WERI-Rb-1 (cell line): ENCODE results near the gene HIPK4.

Experiments
- DNase-seq: peaks from one replicate; pipeline ENCODE4 v3.0.0-alpha.2; 2020
- H3K27ac ChIP-seq: fragments of 250-450 bp; sonication (Bioruptor Pico); 2 replicates; pipeline ENCODE4 v1.5.1; 2020; ENCODE audit warnings: mild to moderate bottlenecking, moderate library complexity
- H3K27me3 ChIP-seq: fragments of 250-450 bp; sonication (Bioruptor Pico); 2 replicates; pipeline ENCODE4 v1.5.1; 2021; ENCODE audit warnings: mild to moderate bottlenecking, low read depth, moderate library complexity; ENCODE audit not compliant: insufficient read depth, severe bottlenecking
- H3K36me3 ChIP-seq: fragments of 250-450 bp; sonication (Bioruptor Pico); 2 replicates; pipeline ENCODE4 v1.5.1; 2020; ENCODE audit warnings: mild to moderate bottlenecking, moderate library complexity
- H3K4me3 ChIP-seq: 2 replicates; pipeline ENCODE4 v1.5.1; 2011; ENCODE audit warnings: low read depth, mild to moderate bottlenecking, control low read depth, low read length
- H3K9me3 ChIP-seq: fragments of 250-450 bp; sonication (Bioruptor Pico); 2 replicates; pipeline ENCODE4 v1.5.1; 2021; ENCODE audit warnings: mild to moderate bottlenecking, moderate library complexity; ENCODE audit not compliant: severe bottlenecking
- CTCF ChIP-seq: IDR thresholded peaks from 2 replicates; pipeline ENCODE4 v1.5.1; 2011; ENCODE audit warnings: low read depth, mild to moderate bottlenecking, control low read depth, inconsistent platforms, low read length

The HIPK4 gene

GRCh38 chr19:40395956-40396355 lies 6.0 kb upstream of the HIPK4 start:
- H3K27ac ChIP-seq: no peak overlapping the region
- no peaks in the 10 kb centered on the region for H3K36me3 ChIP-seq
- no peaks in the 10 kb centered on the region for H3K27me3 ChIP-seq
- H3K4me3 ChIP-seq: no peak overlapping the region
- DNase-seq: no peak
- TF ChIP-seq CTCF: no peak
- H3K9me3 ChIP-seq: no peaks in the 10 kb centered on the region

- no peaks in the 10 kb centered on the region for H3K9me3 ChIP-seq
Observed at GRCh38 chr19:40394816-40395210, 4.8 kb upstream of the HIPK4 start.

GRCh38 chr19:40393894-40394815 lies 4.2 kb upstream of the HIPK4 start:
- no peak overlapping the region for H3K4me3 ChIP-seq
- no peak for DNase-seq
- H3K36me3 ChIP-seq: no peaks in the 10 kb centered on the region
- no peak overlapping the region for H3K27ac ChIP-seq
- no peaks in the 10 kb centered on the region for H3K27me3 ChIP-seq
- TF ChIP-seq CTCF: no peak
- no peaks in the 10 kb centered on the region for H3K9me3 ChIP-seq

More at GRCh38 chr19:40394816-40395210, 4.8 kb upstream of the HIPK4 start:
- Histone ChIP-seq H3K27me3 (no peaks in the 10 kb centered on the region), H3K36me3 (no peaks in the 10 kb centered on the region), H3K4me3 (no peak overlapping the region), H3K27ac (no peak overlapping the region)
- peak; percentile 30 for DNase-seq
- no peak for TF ChIP-seq CTCF

- DNase-seq: no peak
- Histone ChIP-seq H3K4me3 (no peak overlapping the region), H3K9me3 (no peaks in the 10 kb centered on the region), H3K36me3 (no peaks in the 10 kb centered on the region), H3K27ac (no peak overlapping the region), H3K27me3 (no peaks in the 10 kb centered on the region)
- no peak for TF ChIP-seq CTCF
Observed at GRCh38 chr19:40392894-40393517, 3.0 kb upstream of the HIPK4 start.

- no peaks in the 10 kb centered on the region for H3K27me3 ChIP-seq
- no peak for DNase-seq
- no peak overlapping the region for H3K27ac ChIP-seq
- TF ChIP-seq CTCF: no peak
- no peaks in the 10 kb centered on the region for H3K36me3 ChIP-seq
- H3K9me3 ChIP-seq: no peaks in the 10 kb centered on the region
- H3K4me3 ChIP-seq: no peak overlapping the region
Observed at GRCh38 chr19:40392123-40392522, 2.1 kb upstream of the HIPK4 start.
